Mammary epithelial cell (primary cell): ENCODE measurements around the gene SCN7A.

Experiments
- EZH2 ChIP-seq: IDR thresholded peaks from 2 replicates; pipeline ENCODE4 v1.6.1; 2012; ENCODE audit warnings: low read length, inconsistent platforms, borderline replicate concordance
- TF ChIP-seq, protein P1 (sequence below), 2 donors: IDR thresholded peaks in 1 of 2; conservative IDR thresholded peaks in 1 of 2; 2 replicates each; pipeline ENCODE4 v1.5.1; 2011 to 2012; ENCODE audit warnings: inconsistent platforms in 2 of 2, low read length in 2 of 2, mild to moderate bottlenecking in 2 of 2, control low read depth in 1 of 2, low read depth in 1 of 2; ENCODE audit not compliant: insufficient read depth in 1 of 2; ENCODE audit errors: extremely low read depth in 1 of 2

DNA sequence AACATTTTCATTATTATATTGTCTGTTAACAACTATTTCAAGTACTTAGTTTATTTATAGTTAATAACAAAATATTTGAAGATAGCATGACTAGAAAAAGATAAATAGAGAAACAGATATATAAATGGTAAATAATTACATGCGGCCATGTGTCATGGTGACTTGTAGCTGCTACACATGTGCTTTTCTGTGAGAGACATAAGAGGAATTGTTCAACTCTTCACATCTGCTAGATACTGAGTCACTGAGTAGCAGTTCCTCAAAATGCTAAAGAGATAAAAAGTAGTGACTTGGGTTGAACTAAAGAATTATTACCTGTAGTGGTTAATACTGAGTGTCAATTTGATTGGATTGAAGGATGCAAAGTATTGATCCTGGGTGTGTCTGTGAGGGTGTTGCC is 80.8 kb downstream of the SCN7A start:
- TF ChIP-seq, protein P1, sequence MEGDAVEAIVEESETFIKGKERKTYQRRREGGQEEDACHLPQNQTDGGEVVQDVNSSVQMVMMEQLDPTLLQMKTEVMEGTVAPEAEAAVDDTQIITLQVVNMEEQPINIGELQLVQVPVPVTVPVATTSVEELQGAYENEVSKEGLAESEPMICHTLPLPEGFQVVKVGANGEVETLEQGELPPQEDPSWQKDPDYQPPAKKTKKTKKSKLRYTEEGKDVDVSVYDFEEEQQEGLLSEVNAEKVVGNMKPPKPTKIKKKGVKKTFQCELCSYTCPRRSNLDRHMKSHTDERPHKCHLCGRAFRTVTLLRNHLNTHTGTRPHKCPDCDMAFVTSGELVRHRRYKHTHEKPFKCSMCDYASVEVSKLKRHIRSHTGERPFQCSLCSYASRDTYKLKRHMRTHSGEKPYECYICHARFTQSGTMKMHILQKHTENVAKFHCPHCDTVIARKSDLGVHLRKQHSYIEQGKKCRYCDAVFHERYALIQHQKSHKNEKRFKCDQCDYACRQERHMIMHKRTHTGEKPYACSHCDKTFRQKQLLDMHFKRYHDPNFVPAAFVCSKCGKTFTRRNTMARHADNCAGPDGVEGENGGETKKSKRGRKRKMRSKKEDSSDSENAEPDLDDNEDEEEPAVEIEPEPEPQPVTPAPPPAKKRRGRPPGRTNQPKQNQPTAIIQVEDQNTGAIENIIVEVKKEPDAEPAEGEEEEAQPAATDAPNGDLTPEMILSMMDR (conservative IDR thresholded peaks at IDR 0.05 in 1 of 2, IDR thresholded peaks at IDR 0.05 in 1 of 2; ENCODE audit: extremely low read depth in 1 of 2, insufficient read depth in 1 of 2, low read depth in 1 of 2, low read length in 2 of 2), result no peak
- no peak for TF ChIP-seq EZH2
